Testis (tissue), 3 donors: Measurements from ENCODE around the gene HSPA8. TPM values are rescaled to one million over a fixed set of nuclear protein-coding genes. Genes with fewer than 3 reads are reported as not detected.
A peak's percentile ranks its signal among the peaks of the same experiment; 100 is the strongest.

ENCODE experiments used
- DNase-seq: peaks from one replicate; pipeline ENCODE4 v3.0.0-alpha.2; 2019
- H3K27ac ChIP-seq, 2 donors: fragments of 200-600 bp; sonication (generic); one replicate each; pipeline ENCODE4 v1.5.1; 2019
- H3K27me3 ChIP-seq: fragments of 200-600 bp; sonication (generic); one replicate; pipeline ENCODE4 v1.5.1; 2019
- H3K36me3 ChIP-seq: fragments of 200-600 bp; sonication (generic); one replicate; pipeline ENCODE4 v1.5.1; 2017; ENCODE audit warnings: low read depth; ENCODE audit errors: missing control alignments
- H3K4me1 ChIP-seq: fragments of 200-600 bp; sonication (generic); one replicate; pipeline ENCODE4 v1.5.1; 2019
- H3K4me3 ChIP-seq, 2 donors: fragments of 200-600 bp; sonication (generic); one replicate each; pipeline ENCODE4 v1.5.1; 2017 to 2019
- H3K9me3 ChIP-seq: fragments of 200-600 bp; sonication (generic); one replicate; pipeline ENCODE4 v1.5.1; 2017
- POLR2A ChIP-seq: fragments of 450-650 bp; IDR thresholded peaks from one replicate; pipeline ENCODE4 v1.6.1; 2017; ENCODE audit warnings: antibody characterized with exemption, mild to moderate bottlenecking, moderate library complexity
- WGBS, 2 donors: methylation state at CpG; one replicate each; pipeline ENCODE4 v1.1.5; 2018; 5-methylcytosine and 5-hydroxymethylcytosine counted together
- intact Hi-C: fragments of 100-400 bp; cut with DNase I; formaldehyde crosslinking; loops from one replicate; pipeline ENCODE4 v1.15.1; 2023; ENCODE audit warnings: low total_unique reads
- polyA plus RNA-seq: library from polyadenylated mRNA; stranded (reverse); fragments of 350-450 nt; fragmentation: Illumina TruSeq; extraction: RNeasy Lipid Tissue Mini Kit (QIAGEN cat#74804); gene quantifications from one replicate; pipeline ENCODE4 v1.2.3, GENCODE V29; 2014; ENCODE audit warnings: low read depth, low replicate concordance; ENCODE audit not compliant: insufficient read depth
- total RNA-seq, 2 donors: library from RNA; depleted of rRNA; stranded (reverse); fragments of >200 nt; gene quantifications; one replicate each; pipeline ENCODE4 v1.2.3, GENCODE V29; 2016
- TF ChIP-seq, protein P1 (sequence below), 3 experiments: fragments of 450-650 bp in 2 of 3; fragments of 200-600 bp in 1 of 3; sonication (generic) in 1 of 3; IDR thresholded peaks; one replicate each; pipeline ENCODE4 v1.5.1; 2016 to 2019; ENCODE audit warnings: antibody characterized with exemption in 3 of 3, mild to moderate bottlenecking in 2 of 3, moderate library complexity in 1 of 3

Gene HSPA8
- total and polyA plus RNA-seq, 3 donors from 2014 or later: 863 to 1,106 (median 1,081) TPM

DNA sequence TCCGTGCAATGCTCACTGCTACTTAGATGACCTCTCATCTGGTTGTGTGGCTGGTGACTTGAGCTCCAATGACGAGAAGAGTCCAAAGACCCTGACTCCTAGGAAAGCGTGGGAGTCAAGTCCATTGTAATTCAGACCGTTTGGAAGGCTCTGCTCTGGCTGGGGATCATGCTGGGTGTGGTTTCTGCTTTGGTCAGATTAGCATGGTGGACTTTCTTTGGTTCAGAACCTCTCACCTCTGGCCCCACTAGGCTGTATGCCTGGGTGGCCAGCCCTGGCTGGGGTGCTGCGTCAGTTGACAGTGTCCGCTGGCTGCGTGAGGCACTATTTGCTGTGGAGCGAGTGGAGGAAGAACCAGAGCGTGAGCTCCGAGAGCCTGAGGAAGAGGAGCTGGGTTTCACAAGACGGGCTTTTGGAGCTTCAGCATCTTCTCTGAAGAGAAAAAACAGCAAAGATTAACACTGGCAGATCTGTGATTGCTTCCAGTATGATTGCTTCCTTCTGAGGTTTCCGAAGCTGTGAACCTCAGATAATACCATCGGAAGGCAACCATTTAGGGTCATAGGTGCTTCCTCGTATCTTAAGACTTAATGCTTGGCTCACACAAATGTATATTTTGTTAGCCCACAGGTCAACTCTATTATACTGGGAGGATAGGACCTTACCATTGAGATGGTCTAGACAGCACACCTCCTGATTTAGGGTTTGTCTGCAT, 11.6 kb upstream of the HSPA8 start:
- no peak for TF ChIP-seq POLR2A
- TF ChIP-seq, protein P1, sequence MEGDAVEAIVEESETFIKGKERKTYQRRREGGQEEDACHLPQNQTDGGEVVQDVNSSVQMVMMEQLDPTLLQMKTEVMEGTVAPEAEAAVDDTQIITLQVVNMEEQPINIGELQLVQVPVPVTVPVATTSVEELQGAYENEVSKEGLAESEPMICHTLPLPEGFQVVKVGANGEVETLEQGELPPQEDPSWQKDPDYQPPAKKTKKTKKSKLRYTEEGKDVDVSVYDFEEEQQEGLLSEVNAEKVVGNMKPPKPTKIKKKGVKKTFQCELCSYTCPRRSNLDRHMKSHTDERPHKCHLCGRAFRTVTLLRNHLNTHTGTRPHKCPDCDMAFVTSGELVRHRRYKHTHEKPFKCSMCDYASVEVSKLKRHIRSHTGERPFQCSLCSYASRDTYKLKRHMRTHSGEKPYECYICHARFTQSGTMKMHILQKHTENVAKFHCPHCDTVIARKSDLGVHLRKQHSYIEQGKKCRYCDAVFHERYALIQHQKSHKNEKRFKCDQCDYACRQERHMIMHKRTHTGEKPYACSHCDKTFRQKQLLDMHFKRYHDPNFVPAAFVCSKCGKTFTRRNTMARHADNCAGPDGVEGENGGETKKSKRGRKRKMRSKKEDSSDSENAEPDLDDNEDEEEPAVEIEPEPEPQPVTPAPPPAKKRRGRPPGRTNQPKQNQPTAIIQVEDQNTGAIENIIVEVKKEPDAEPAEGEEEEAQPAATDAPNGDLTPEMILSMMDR (IDR thresholded peaks at IDR 0.05): no peak
- Histone ChIP-seq H3K4me1 (no peaks in the 10 kb centered on the region), H3K27me3 (no peaks in the 10 kb centered on the region), H3K4me3 (no peak overlapping the region), H3K9me3 (no peaks in the 10 kb centered on the region), H3K27ac (no peak overlapping the region), H3K36me3 (no peaks in the 10 kb centered on the region)
- intact Hi-C loops: no loop called here
- DNase-seq: no peak
- WGBS, 2 donors: 83 to 89% methylated on average over 13 to 14 of the region's 14 CpGs

DNA sequence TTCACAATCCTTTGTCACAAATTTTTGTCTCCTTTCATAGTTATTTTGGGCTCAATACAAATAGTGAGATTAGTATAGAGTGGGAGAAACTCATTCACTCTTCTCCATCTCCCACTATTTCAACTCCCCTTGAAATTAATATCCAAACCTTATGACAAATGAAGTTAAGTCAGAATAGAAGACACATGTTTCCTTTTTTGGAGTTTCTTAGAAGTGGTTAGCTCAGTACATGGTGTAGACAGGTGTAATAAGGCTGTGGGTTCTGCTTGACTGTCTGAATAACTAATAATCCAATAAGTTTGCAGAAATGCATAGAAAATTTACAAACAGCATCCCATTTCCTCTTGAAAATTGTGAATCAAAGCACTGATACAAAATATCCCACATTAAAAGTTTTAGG, 10.8 kb upstream of the HSPA8 start:
- Histone ChIP-seq H3K27me3 (no peaks in the 10 kb centered on the region), H3K27ac (no peak overlapping the region), H3K4me1 (no peaks in the 10 kb centered on the region), H3K4me3 (no peak overlapping the region), H3K36me3 (no peaks in the 10 kb centered on the region), H3K9me3 (no peaks in the 10 kb centered on the region)
- intact Hi-C loops: no loop called here
- no peak for DNase-seq
- TF ChIP-seq, protein P1 (IDR thresholded peaks at IDR 0.05): no peak
- no peak for TF ChIP-seq POLR2A

DNA sequence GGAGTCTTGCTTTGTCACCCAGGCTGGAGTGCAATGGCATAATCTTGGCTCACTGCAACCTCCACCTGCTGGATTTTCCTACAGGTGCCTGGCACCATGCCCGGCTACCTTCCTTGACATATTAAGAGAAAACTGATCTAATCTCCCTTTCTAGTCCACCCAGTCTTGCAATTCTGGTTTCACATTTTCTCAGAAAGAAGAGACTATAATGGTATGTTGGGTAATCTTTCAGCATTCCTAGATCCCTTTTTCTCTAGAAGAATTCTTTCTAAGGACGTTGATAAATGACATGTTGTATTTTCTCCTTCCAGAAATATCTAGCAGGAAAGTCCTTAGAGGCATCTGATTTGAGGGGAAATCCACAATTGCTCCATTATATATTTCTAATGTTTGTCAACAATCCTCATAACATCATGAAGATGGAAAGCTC, 10.4 kb upstream of the HSPA8 start:
- no peaks in the 10 kb centered on the region for H3K36me3 ChIP-seq
- DNase-seq: no peak
- no peaks in the 10 kb centered on the region for H3K9me3 ChIP-seq
- no peak overlapping the region for H3K4me3 ChIP-seq
- intact Hi-C loops: no loop called here
- TF ChIP-seq POLR2A: no peak
- TF ChIP-seq, protein P1 (IDR thresholded peaks at IDR 0.05): no peak
- H3K27ac ChIP-seq: no peak overlapping the region
- H3K4me1 ChIP-seq: no peaks in the 10 kb centered on the region
- 69 to 78% methylated on average over 2 of the region's 2 CpGs for WGBS, 2 donors
- no peaks in the 10 kb centered on the region for H3K27me3 ChIP-seq

DNA sequence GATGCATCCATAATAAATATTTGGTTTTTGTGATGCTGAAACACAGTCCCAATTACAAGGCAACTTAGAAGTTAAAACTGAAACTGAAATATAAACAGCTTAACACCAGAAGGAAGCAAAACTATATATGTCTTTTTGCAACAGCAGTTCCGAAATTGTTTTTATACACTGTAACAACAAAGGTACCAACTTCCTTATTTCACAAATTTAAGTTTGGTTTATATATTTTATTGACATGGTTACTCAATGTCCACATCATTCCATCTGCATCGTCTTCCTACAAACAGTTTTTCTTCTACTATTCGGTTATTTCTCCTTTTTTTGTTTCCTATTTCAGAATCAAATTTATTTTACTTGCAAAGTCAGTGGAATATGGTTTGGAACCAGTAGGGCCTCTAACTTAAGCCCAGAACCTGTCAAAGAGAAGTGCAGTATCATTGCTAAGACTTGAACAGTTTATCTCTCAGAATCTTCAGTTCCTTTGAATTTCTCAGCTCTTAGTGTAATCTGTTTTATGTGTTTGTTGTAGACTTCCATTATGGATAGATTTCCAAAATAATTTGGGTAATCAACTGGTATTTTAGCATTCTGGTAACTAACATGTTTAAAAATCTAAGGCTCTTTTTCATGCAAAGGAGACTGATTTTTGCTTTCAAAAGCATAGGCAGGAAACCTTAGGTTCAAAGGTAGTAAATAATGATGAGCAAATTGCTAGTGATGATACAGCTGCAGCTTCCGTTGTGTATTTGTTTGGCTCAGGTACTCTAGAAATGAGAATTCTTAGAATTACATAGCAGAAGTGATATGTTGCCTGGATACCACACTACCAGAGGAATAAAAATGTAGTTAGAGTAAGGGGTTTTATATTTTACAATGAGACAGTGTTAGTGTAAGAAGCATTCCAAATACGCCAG, 8.2 kb upstream of the HSPA8 start:
- no peaks in the 10 kb centered on the region for H3K27me3 ChIP-seq
- no peak overlapping the region for H3K4me3 ChIP-seq
- intact Hi-C loops: no loop called here
- DNase-seq: no peak
- 54 to 57% methylated on average over 5 of the region's 5 CpGs for WGBS, 2 donors
- H3K27ac ChIP-seq: peak overlapping the region in 1 of 2 donors; percentile 64
- H3K9me3 ChIP-seq: no peaks in the 10 kb centered on the region
- TF ChIP-seq, protein P1 (IDR thresholded peaks at IDR 0.05): no peak
- TF ChIP-seq POLR2A: no peak
- H3K4me1 ChIP-seq: no peaks in the 10 kb centered on the region
- no peaks in the 10 kb centered on the region for H3K36me3 ChIP-seq
